ENCODE data around the gene LCLAT1.

DNA sequence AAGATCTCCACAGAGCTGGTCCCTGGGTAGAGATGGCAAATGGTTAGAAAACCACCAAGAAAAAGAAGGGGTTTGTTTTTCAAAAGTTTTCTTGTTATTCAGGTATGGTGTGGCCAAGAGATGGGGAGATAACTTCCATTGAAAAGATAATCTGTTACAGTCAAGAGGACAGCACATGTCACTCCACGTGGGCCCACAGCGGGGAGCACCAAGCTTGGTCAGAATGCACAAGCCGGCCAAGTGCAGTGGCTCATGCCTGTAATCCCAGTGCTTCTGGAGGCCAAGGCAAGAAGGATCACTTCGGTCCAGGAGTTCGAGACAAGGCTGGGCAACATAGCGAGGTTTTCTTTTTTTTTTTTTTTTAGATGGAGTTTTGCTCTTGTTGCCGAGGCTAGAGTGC is 6.0 kb upstream of the LCLAT1 start:
- TF ChIP-seq GATA3 (IDR thresholded peaks at IDR 0.05; ENCODE audit: low read depth, low read length) (no peak), GATA2 (IDR thresholded peaks at IDR 0.05; ENCODE audit: low read depth, low read length) (no peak)

All from SH-SY5Y (cell line).